Colonic mucosa (tissue), 4 donors: ENCODE measurements around the gene IRF9. TPM values are rescaled to one million over a fixed set of nuclear protein-coding genes. Genes with fewer than 3 reads are reported as not detected.

Source experiments
- DNase-seq: peaks from one replicate; pipeline ENCODE4 v3.0.0-alpha.2; 2020
- H3K27ac ChIP-seq: fragments of 200-600 bp; one replicate; pipeline ENCODE4 v1.8.0; 2021
- H3K27me3 ChIP-seq: fragments of 200-600 bp; one replicate; pipeline ENCODE4 v1.8.0; 2021
- H3K36me3 ChIP-seq: fragments of 200-600 bp; one replicate; pipeline ENCODE4 v1.8.0; 2021
- H3K4me1 ChIP-seq: fragments of 200-600 bp; one replicate; pipeline ENCODE4 v1.8.0; 2021; ENCODE audit warnings: mild to moderate bottlenecking
- H3K4me3 ChIP-seq: fragments of 200-600 bp; one replicate; pipeline ENCODE4 v1.8.0; 2021
- H3K9ac ChIP-seq, 2 donors: one replicate each; pipeline ENCODE4 v1.7.0; 2013; ENCODE audit warnings: control low read depth in 2 of 2, low read depth in 2 of 2, low read length in 2 of 2
- H3K9me3 ChIP-seq: fragments of 200-600 bp; one replicate; pipeline ENCODE4 v1.8.0; 2021
- intact Hi-C: fragments of 100-400 bp; cut with DNase I; formaldehyde crosslinking; loops from one replicate; pipeline ENCODE4 v1.14.1; 2022
- total RNA-seq, 2 donors: library from RNA; stranded (reverse); fragmentation: NEBNext Ultra II Directional in 1 of 2; extraction: Animal tissue kit (Norgen Biotek cat#: 25700) in 1 of 2; gene quantifications; one replicate each; pipeline ENCODE4 v1.2.1, GENCODE V29; 2021
- TF ChIP-seq, protein P1 (sequence below): fragments of 200-600 bp; IDR thresholded peaks from one replicate; pipeline ENCODE4 v1.8.0; 2022; ENCODE audit warnings: antibody characterized with exemption, mild to moderate bottlenecking
- donor health status: healthy.
- donor health status: DM: no; HTN: no; CAD: no.
- donor health status: DM: no; HTN: no; CAD: no.

The IRF9 gene
- total RNA-seq, 2 donors from 2014 or later, result 54.4 to 57.5 TPM

- Histone ChIP-seq H3K27me3 (no peaks in the 10 kb centered on the region), H3K9ac (no peak overlapping the region), H3K27ac (no peak overlapping the region), H3K4me1 (no peaks in the 10 kb centered on the region), H3K9me3 (no peaks in the 10 kb centered on the region), H3K4me3 (no peak overlapping the region), H3K36me3 (no peaks in the 10 kb centered on the region)
- TF ChIP-seq, protein P1, sequence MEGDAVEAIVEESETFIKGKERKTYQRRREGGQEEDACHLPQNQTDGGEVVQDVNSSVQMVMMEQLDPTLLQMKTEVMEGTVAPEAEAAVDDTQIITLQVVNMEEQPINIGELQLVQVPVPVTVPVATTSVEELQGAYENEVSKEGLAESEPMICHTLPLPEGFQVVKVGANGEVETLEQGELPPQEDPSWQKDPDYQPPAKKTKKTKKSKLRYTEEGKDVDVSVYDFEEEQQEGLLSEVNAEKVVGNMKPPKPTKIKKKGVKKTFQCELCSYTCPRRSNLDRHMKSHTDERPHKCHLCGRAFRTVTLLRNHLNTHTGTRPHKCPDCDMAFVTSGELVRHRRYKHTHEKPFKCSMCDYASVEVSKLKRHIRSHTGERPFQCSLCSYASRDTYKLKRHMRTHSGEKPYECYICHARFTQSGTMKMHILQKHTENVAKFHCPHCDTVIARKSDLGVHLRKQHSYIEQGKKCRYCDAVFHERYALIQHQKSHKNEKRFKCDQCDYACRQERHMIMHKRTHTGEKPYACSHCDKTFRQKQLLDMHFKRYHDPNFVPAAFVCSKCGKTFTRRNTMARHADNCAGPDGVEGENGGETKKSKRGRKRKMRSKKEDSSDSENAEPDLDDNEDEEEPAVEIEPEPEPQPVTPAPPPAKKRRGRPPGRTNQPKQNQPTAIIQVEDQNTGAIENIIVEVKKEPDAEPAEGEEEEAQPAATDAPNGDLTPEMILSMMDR, result no peak
- intact Hi-C loops, result no loop called here
- no peak for DNase-seq
Measured at GRCh38 chr14:24204163-24205146, 43.4 kb downstream of the IRF9 start.

- intact Hi-C loops, result no loop called here
Measured at GRCh38 chr14:24206260-24207103, 45.4 kb downstream of the IRF9 start.

DNA sequence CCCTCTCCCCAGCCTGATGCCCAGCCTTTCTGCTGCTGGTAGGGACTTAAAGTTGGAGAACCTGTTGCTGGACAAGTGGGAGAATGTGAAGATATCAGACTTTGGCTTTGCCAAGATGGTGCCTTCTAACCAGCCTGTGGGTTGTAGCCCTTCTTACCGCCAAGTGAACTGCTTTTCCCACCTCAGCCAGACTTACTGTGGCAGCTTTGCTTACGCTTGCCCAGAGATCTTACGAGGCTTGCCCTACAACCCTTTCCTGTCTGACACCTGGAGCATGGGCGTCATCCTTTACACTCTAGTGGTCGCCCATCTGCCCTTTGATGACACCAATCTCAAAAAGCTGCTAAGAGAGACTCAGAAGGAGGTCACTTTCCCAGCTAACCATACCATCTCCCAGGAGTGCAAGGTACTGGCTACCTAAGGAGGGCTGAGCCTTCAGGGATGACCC, 46.1 kb downstream of the IRF9 start:
- Histone ChIP-seq H3K4me3 (no peak overlapping the region), H3K9ac (no peak overlapping the region), H3K36me3 (no peaks in the 10 kb centered on the region), H3K27me3 (no peaks in the 10 kb centered on the region), H3K9me3 (no peaks in the 10 kb centered on the region), H3K4me1 (no peaks in the 10 kb centered on the region), H3K27ac (no peak overlapping the region)
- TF ChIP-seq, protein P1, result no peak
- intact Hi-C loops, result no loop called here
- DNase-seq, result no peak

More at GRCh38 chr14:24206260-24207103, 45.4 kb downstream of the IRF9 start:
- TF ChIP-seq, protein P1, result no peak
- Histone ChIP-seq H3K27me3 (no peaks in the 10 kb centered on the region), H3K4me1 (no peaks in the 10 kb centered on the region), H3K9ac (no peak overlapping the region), H3K9me3 (no peaks in the 10 kb centered on the region), H3K4me3 (no peak overlapping the region), H3K36me3 (no peaks in the 10 kb centered on the region), H3K27ac (no peak overlapping the region)
- DNase-seq, result no peak

DNA sequence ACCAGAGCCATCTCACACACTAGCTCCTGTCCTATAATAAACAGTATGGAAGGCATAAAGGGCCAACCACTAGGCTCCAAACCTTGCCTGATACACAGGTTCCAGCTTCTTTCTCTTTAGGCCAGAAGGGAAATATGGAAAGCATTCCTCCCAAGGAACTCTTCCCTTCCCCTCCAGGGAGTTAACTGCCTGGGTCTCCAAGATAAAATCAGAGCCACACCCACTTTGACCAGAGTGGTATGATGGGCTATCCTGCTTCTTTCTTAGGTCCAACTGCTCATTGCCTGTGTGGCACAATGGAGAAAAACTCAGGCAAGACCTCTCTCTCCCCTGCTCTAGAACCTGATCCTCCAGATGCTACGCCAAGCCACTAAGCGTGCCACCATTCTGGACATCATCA, 46.6 kb downstream of the IRF9 start:
- TF ChIP-seq, protein P1, result no peak
- no peak overlapping the region for H3K9ac ChIP-seq
- no peak overlapping the region for H3K27ac ChIP-seq
- H3K4me1 ChIP-seq, result no peaks in the 10 kb centered on the region
- H3K4me3 ChIP-seq, result no peak overlapping the region
- no peaks in the 10 kb centered on the region for H3K9me3 ChIP-seq
- no peaks in the 10 kb centered on the region for H3K36me3 ChIP-seq
- no peak for DNase-seq
- H3K27me3 ChIP-seq, result no peaks in the 10 kb centered on the region
- intact Hi-C loops, result no loop called here

- H3K4me3 ChIP-seq, result no peak overlapping the region
- H3K36me3 ChIP-seq, result no peaks in the 10 kb centered on the region
- H3K9me3 ChIP-seq, result no peaks in the 10 kb centered on the region
- no peak overlapping the region for H3K27ac ChIP-seq
- intact Hi-C loops, result no loop called here
- H3K4me1 ChIP-seq, result peaks cover 5% of the 10 kb centered on the region
- H3K27me3 ChIP-seq, result no peaks in the 10 kb centered on the region
- H3K9ac ChIP-seq, result no peak overlapping the region
- TF ChIP-seq, protein P1, result no peak
- DNase-seq, result no peak
Measured at GRCh38 chr14:24211311-24211710, 50.2 kb downstream of the IRF9 start.
